Measurements from ENCODE around the gene CCR8.

DNA sequence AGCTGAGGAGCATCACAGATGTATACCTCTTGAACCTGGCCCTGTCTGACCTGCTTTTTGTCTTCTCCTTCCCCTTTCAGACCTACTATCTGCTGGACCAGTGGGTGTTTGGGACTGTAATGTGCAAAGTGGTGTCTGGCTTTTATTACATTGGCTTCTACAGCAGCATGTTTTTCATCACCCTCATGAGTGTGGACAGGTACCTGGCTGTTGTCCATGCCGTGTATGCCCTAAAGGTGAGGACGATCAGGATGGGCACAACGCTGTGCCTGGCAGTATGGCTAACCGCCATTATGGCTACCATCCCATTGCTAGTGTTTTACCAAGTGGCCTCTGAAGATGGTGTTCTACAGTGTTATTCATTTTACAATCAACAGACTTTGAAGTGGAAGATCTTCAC is 3.0 kb downstream of the CCR8 start:
- TF ChIP-seq, protein P1, sequence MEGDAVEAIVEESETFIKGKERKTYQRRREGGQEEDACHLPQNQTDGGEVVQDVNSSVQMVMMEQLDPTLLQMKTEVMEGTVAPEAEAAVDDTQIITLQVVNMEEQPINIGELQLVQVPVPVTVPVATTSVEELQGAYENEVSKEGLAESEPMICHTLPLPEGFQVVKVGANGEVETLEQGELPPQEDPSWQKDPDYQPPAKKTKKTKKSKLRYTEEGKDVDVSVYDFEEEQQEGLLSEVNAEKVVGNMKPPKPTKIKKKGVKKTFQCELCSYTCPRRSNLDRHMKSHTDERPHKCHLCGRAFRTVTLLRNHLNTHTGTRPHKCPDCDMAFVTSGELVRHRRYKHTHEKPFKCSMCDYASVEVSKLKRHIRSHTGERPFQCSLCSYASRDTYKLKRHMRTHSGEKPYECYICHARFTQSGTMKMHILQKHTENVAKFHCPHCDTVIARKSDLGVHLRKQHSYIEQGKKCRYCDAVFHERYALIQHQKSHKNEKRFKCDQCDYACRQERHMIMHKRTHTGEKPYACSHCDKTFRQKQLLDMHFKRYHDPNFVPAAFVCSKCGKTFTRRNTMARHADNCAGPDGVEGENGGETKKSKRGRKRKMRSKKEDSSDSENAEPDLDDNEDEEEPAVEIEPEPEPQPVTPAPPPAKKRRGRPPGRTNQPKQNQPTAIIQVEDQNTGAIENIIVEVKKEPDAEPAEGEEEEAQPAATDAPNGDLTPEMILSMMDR (IDR thresholded peaks at IDR 0.05) = no peak
- TF ChIP-seq POLR2A (IDR thresholded peaks at IDR 0.05) = no peak
